ENCODE results near the gene STYXL1.

The STYXL1 gene

DNA sequence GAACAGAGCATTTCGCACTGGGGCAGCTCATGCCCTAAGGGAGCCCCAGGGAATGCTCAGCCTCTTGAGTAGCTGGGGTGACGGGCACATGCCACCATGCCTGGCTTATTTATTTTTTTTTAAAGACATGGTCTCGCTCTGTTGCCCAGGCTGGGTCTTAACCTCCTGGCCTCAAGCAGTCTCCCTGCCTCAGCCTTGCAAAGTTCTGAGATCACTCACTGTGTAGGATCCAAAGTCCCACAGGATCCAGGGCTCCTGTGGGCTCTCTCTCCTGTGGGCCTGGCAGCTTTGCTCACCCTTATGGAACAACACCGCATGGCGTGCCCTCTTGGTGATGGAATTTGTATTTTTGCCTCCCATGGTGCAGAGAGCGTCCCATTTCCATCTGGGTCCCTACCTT, 87.4 kb downstream of the STYXL1 start:
- no peak for DNase-seq (ENCODE audit: extremely low read depth in 1 of 2, low read depth in 1 of 2)

DNA sequence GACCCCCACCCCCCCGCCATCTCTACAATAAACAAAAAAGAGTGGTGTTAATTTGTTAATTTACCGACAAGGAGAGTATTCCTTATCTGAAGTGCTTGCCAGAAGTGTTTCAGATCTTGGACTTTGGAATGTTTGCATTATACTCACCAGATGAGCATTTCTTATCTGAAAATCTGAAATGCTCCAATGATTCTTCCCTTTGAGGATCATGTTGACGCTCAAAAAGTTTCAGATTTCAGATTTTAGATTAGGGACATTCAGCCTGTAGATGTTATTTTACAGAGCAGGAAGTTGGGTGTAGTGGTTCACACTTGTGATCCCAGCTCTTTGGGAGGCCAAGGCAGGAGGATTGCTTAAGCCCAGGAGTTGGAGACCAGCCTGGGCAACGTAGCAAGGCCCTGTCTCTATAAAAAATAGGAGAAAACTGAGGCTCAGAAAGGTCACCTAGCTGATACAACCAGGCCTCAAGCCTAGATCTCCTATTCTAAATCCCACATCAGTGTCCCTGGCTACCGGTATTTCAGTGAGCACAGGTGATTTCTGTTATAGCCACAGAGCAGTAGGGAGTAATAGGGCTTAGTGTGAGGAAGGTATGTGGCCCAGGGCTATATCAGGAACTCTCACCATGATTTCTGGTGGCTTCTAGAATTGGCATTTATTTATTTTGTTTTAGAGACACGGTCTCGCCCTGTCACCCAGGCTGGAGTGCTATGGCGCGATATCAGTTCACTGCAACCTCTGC, 88.8 kb downstream of the STYXL1 start:
- no peak for DNase-seq (ENCODE audit: extremely low read depth in 1 of 2, low read depth in 1 of 2)

DNA sequence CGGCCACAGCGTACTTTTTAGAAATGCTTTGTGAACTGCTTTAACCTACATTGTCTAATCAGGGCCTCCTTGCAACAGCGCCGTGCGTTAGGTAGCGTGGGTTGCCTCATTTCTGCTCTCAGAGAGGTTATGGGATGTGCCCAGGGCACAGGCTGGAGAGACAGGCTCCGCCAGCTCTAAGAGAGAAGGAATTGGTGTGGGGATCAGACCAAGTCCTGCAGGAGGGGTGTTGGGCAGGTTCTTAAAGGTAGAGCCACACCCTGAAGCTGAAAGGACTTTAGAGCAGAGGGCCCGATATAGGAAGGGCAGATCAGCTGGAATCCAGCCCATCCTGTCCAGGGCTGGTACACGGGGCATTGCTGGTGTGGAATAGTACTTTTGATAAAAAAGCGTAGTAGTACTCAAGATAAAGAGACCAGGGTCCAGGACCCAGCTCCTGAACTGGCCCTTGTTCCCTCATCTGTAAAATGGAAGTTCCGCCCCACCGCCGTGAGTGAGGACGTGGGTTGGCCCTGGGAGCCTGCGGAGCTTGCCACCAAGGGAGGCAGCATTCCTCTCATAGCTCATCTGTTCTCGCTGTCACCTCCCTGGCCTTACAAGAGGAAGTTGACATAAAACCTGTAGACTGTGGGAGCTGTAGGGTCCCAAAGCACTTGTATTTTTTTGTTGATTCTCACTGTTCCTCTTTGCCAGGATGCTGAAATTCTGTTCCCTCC, 90.6 kb downstream of the STYXL1 start:
- DNase-seq (ENCODE audit: extremely low read depth in 1 of 2, low read depth in 1 of 2), result no peak

DNA sequence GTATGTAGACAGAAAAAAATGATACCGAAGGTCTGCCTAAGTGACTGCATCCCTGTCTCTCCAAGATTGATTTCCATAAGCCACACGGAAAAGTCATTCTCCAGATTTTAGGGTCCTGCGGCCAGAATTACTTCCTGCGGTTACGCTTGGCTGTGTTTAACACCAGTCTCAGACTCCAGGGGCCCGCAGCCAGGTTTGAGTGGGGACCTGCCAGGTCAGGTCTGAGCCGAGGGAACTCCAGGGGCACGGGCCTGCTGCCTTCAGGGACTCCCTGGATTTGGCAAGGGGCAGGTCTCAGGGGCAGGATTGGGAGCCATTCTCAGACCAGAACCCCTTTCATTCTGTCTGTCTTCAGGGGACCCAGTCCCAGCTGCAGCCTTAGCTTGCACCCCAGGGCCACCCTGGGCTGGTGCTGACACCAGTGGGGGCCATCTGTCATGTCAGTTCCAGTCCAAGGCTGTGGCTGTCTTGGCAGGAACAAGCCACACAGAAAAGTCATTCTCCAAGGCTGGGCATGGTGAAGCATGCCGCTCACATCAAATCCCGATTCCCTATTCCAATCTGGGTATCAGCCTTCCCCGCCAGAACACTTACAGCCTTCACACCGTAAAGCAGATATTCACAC, 92.4 kb downstream of the STYXL1 start:
- DNase-seq (ENCODE audit: extremely low read depth in 1 of 2, low read depth in 1 of 2), result no peak

DNA sequence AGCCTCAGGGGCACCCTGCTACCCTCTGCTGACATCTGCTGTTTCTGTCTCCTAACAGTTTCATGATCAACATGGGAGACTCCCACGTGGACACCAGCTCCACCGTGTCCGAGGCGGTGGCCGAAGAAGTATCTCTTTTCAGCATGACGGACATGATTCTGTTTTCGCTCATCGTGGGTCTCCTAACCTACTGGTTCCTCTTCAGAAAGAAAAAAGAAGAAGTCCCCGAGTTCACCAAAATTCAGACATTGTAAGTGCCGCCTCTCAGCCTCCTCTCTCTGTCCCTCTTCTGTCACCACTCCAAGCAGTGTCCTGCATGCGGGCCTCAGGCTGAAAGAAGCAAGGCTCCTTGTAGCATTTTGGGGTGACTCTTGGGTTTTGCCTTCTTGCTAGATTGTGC, 93.9 kb downstream of the STYXL1 start:
- DNase-seq (ENCODE audit: extremely low read depth in 1 of 2, low read depth in 1 of 2), result no peak

DNA sequence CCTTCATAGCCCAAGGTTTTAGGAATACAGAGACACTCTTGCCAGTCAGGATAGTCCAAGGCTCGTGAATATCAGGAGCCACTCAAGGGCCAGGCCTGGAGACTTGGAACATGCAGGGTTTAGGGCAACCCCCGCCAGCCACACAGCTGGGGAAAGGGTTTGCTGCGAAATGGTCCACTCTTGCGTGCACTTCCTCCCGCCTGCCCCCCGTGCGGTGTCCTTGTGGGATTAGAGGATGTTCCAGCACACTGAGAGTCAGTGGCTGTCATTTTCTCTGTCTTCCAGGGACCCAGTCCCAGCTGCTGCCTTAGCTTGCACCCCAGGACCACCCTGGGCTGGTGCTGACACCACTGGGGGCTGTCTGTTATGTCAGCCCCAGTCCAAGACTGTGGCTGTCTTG, 94.4 kb downstream of the STYXL1 start:
- no peak for DNase-seq (ENCODE audit: extremely low read depth in 1 of 2, low read depth in 1 of 2)

DNA sequence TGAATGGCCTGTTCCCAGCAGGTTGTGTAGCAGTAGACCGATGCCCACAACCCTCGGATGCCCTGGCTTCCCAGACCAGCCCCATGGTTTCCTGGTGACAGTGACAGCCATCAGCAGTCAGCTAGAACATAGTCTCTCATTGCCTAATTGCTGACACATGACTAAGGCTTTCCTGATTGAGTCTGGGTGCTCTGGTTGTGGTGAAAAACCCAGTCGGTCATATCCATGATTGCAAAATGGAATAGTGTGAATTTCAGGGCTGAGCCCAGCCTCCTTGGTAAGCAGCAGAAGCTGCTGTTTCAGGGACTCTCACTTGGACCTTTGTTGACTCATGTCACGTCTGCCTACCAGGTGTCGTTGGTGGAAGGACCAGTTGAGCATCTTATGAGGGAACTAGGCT, 96.3 kb downstream of the STYXL1 start:
- DNase-seq (ENCODE audit: extremely low read depth in 1 of 2, low read depth in 1 of 2), result no peak

DNA sequence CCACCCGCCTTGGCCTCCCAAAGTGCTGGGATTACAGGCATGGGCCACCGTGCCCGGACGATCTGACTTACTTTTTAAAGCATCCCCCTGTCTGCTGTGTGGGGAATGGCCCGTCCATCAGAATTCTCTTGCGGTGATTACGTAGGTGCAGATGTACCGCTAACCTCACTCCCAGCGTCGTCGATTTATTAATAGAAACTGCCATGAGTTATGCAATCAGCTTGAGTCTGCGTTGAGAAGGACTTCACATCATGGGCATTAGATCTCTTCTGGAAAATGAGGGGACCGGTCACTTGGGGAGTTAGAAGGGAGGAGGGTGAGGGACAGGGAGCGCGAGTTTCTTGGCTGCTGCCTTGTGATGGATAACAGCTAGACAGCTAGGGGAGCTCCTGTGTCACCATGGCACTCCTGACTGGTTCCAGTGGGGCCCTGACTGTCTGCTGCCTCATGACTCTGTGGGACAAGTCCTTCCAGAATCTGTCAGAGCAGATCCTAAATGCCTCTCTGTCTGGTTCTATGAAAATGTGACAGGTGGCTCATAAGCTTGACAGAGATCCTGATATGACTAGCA, 97.6 kb downstream of the STYXL1 start:
- DNase-seq (ENCODE audit: extremely low read depth in 1 of 2, low read depth in 1 of 2), result no peak

DNA sequence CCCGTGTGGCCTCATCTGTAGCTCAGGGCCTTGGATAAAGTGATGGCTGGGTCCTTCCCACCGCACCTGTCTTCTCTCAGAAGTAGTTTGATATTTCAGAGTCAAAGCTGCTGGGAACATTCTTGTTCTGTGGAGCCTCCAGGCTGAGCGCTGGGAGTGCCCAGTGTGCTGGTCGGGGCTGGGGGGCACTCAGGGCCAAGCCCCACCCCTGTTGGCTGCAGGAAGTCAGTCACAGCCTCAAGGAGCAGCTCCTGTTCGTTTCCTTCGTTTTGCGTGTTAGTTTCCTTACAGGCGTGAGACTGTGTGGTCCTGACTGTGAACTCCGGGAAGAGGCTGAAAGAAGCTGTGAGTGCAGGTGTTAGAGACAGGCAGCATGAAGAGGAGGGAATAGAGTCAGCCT, 99.6 kb downstream of the STYXL1 start:
- no peak for DNase-seq (ENCODE audit: extremely low read depth in 1 of 2, low read depth in 1 of 2)

Data from stimulated activated CD8-positive, alpha-beta memory T cell treated with anti-CD3 and anti-CD28 coated beads, Interleukin-7, amount 100 ng/mL, for 48 hours (primary cell).